ENCODE data around the gene VDR.

VDR gene

GRCh38 chr12:47927346-47927745, 22.6 kb upstream of the VDR start:
- no peak for DNase-seq

DNA sequence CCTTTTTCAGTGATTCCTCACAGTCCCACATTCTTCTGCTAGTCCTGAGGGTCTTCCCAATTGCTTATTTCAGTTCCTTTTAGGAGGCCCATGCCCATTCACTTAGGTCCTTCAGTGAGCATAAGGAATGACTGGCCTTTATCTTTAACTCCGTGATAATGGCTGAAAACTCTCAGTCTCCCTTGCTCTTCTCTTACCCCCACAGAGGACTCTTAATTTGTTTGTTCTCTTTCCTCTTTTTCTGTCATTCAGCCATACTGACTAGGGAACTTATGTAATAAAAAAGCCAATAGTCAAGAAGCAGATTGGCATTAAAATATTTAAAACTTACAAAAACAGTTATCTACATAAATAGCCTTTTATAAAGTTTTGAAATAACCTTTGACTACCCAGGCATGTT, 17.1 kb upstream of the VDR start:
- DNase-seq: no peak

DNA sequence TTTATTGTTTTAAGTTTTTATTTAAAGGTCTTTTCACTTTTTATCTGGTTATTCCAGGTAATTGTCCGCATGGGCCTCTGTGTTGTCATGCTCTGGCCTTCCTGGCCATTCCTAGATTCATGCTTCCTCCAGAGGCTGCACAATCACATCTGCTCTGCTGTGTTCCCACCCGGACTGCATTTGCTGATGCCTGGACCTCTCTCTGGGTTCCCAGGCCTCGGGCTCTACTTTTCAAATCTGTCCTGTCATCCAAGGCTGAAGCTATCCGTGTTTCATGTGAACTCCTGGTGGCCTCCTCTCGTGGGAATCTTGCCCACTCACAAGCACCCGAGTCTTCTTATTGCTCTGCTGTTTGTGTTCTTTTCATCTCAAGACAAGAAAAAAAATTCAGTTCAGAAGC, 16.1 kb upstream of the VDR start:
- no peak for DNase-seq

GRCh38 chr12:47913081-47913480, 8.3 kb upstream of the VDR start:
- no peak for DNase-seq

DNA sequence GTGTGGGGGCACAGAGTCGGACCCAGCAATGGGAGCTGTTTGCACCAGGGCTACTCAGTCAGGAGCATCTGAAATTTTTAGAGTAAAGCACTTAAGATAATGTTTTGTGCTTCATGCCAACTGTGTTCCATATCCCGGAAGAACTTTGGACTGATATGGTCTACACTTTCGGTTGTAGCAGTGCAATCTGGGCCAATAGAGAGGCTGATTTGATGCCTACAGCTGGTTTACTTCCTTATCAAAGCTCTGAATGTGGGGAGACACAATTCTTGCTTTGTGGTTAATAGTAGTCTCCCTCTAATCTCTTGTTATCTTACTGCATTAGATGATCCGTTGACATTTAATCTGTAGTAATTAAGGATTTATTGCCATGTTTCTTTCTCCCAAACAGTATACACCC, 7.8 kb upstream of the VDR start:
- DNase-seq: no peak

DNA sequence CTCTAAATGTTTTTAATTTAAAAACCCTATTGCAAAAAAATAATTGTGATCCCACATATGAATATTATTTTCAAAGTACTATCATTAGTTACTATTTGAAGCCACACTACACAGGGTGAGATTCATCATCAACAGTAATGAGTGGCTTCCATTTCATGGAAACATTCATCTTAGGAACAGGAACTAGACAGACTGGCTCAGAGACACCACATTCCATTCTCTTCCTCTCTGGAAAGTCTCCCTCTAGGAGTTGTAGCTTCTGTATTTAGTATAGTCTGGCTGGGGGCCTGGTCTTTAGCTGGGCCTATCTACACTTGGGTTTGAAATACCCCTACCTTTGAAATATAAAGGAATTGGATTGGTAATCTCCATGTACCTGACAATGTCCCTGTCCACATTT, 6.2 kb upstream of the VDR start:
- no peak for DNase-seq

- DNase-seq: no peak
Measured at GRCh38 chr12:47910486-47910885, 5.7 kb upstream of the VDR start.

GRCh38 chr12:47909839-47910465, 5.2 kb upstream of the VDR start:
- no peak for DNase-seq

DNA sequence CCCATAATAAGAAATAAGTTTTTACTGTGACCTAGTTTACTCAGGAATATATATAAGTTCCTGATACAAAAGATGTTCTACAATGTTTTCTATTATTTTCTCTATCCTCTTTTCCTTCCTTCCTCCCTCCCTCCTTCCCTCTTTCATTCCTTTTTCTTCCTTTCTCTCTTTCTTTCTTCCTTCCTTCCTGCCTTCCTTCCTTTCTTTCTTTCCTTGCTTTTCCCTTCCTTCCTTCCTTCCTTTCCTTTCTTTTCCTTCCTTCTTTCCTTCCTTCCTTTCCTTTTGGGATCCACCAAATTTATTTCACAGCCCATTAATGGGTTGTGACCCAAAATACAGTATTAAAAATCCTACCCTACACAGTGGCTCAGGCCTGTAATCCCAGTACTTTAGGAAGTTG, 3.9 kb upstream of the VDR start:
- no peak for DNase-seq

- DNase-seq: no peak
Measured at GRCh38 chr12:47907851-47908454, 3.2 kb upstream of the VDR start.

DNA sequence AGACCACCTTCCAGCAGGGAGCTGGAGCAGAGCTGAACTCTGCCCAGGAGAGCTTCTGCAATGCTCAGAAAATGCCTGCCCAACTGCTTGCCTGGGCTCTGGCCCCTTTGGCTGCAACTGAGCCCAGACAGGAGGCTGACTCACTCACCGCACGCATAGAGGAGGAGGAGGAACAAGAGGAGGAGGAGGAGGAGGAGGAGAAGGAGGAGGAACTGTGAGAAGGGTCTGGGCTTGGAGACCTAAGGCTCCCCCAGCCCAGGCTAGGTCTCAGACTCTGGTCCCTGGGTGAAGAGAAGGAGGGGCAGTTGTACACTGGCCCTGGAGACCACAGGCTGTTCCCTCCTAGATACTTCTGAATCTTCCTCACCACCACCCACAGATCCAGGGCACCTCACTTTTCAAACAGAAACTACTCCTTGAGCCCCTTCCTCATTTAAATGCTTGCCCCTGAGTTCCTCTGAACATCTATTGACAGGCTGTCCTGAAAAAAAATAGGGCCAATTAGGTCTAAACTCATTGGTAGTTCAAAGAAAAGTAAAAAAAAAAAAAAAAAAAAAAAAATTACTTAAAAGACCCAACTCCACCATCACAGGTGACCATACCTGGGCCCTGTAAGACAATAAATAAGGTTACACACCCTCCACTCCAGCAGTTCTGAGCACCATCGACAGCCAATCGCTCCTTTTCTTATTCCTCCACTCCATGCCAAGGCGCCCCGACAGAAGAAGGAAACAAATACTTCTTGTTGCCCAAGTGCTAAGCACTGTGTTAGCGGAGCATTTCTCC, 674 bp downstream of the VDR start:
- DNase-seq: no peak

GRCh38 chr12:47903151-47903611, 1.6 kb downstream of the VDR start:
- no peak for DNase-seq

DNA sequence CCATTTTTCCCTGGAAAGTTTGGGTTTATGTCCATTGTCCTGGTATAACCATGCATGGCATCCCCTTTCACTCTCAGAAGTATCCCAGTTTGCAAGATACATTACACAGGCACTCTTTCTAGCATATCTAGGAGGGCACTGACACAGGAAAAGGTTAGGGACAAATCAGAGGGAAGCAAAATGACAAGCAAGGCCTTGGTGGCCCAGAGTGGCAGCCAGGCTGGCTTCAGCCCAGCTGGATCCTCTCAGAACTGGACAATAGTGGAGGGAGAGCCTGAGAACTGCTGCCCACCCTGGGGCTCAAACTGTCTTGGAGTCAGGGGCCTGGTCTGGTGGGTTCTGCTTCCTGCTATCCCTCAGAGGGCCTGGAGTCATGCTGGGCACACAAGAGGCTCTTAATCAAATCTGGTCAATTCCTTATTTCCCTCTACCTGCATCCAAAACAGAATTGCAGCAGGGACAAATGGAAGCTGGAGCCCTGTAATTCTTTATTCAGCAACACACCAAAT, 2.6 kb downstream of the VDR start:
- no peak for DNase-seq

- DNase-seq: no peak
Measured at GRCh38 chr12:47901718-47902093, 3.1 kb downstream of the VDR start.

DNA sequence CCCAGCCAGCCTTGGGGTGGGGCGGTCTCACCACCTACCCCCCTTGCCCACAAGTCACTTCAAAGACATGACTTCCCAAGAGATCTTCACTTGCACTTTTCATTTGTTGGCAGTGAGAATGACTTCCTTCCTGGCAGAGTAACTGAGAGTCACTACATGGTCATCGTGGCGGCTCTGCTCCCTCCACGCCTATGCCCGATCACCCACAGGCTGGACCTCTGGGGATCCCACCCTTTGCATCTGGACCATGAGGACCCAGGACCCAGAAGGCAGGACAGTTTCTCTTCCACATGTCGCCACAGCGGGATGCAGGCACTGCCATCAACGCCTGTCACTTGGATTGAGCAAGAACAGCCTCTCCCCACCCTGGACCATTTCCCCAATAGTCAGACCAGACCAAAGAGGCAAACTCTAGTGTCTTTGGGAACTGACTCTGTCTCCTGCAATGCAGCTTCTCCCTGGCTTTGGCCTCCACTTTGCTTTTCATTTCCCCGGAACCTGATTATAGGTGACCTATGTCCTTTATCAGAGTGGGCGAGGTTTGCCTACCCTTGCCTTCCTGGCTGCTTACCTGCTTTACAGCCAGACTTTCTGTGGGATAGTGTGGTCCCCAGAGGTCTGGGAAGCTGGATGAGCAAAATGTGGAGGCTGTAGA, 3.6 kb downstream of the VDR start:
- no peak for DNase-seq

DNA sequence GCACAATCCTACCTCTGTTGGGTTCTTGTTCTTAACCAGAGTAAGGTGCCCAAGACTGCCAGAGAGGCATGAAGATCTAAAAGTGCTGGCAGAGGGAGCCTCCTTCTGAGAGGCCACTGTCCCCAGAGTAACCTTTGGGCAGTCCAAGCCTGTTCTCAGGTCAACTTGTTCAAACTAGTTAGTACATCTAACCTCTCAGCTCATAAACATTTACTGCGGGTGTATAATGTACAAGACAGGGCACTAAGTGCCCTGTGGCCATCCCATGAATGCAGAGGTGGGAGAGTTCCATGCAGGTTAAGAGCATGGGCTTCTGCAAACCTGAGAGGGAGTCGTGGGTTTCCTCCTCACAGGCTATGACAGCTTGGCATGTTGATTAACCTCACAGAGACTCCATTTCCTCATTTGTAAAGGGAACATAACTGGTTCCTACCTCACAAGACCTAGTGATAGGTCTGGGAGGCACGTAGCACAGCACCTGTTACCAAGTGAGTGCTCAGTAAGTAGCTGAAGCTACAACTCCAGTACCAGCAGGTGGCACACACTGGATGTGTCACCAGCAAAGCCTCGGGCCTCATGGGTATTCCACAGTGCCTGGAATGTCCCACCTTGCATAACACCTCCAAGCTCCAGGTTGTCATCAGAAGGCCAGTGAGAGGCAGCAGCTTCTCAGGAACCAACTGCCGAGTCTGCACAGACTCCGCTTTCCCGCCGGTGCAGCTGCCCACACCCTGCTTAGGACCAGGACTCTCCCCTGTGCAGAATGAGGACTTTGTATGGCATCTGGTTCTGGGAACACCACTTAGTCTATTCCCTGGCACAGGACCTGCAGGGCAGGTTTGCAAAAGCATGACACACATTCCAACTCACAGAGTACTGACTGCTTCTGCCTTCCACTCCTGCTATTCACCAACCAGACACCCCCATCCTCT, 4.4 kb downstream of the VDR start:
- DNase-seq: no peak

DNA sequence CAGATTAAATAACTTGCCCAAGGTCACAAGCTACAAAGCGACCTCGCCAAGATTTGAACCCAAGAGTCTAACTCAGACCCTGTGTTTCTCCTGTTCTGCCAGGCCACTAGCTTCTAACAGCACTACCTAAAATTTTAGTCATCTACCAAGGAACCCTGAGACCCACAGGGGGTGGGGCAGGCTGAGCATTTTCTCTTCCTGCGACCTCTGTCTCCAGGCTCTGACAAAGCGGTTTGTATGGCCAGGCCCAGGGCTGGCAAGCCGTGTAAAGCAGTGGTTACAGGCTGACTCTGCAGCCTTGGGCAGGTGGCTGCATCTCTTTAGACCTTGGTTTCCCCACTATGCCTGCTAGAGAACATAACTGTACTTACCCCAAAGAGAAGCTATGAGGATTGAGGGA, 5.3 kb downstream of the VDR start:
- no peak for DNase-seq

DNA sequence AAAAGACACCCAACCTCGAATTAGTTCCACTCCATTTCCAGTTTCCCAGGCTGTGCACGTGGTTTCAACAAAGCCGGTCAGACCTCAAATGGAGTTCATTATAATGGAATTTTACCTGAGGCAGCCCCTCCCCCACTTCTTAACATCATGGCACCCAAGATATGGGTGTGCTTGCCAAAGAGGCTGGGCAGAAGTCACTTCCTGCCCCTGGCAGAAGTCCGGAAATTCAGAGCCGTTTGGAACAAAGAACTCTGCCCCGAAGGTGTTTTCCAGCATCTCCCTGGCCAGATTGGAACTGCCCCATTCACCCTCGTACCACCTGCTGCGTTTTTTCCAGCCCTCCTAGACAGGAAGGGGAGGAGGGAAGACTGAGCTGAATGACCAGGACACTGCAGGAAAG, 8.2 kb downstream of the VDR start:
- DNase-seq: no peak

DNA sequence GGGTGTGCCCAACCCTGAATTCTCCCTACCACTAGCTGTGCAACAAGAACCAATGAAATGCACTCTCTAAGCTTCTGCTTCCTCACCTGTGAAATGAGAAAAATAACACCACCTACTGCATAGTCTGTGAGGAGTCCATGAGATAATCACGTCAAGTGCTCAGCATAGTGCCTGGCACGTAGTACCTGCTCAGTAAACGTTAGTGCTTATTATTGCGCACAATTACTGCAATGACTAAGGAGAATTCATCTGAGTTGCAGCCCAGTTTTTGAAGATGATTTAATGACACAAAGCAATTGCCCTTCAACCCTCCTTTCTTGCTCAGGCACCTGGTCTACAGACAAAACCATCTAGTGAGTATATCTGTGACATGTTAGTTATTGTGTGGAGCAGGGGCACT, 8.8 kb downstream of the VDR start:
- no peak for DNase-seq

- no peak for DNase-seq
Measured at GRCh38 chr12:47894652-47895051, 10.1 kb downstream of the VDR start.

GRCh38 chr12:47894068-47894467, 10.7 kb downstream of the VDR start:
- no peak for DNase-seq

DNA sequence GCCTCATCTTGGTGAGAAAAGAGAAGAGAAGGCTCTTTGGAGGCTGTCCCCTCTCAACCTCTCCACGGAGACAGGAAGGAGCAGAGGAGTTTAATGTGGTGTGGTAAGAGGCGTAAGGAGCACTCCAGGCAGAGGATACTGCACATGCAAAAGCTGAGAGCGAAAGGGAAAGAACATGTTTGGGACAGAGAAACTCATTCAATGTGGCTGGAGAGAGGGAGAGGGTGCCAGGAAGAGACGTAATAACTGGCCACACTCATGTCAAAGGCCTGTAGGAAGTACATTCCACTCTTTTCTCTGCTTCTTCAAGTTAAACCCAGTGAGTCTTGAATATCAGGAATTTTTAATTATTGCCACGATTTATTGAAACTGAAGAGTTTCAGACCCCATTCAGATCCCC, 12.0 kb downstream of the VDR start:
- DNase-seq: no peak

DNA sequence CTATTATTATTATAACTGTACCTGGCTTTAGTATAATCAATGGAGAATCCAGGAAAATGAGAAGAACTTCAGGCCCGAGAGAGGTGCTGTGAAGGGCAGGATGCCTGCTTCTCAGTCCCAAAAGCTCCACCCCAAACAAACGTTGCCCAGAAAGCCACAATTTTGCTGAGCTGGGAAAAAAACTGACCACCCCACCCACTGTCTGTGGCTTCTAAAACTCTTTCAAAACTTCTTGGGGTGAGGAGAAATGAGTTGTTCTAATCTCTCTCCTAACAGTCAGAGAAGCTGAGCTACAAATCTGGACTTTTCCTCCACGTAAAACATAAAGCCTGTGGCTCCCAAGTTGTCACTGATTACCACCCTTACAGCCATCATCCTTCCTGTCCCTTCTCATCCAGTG, 13.4 kb downstream of the VDR start:
- DNase-seq: no peak

All from NCI-H2081 treated with DMSO at 0.1 percent for 48 hours (cell line).